Tibial nerve (tissue), 4 donors: ENCODE data around the gene ZDBF2. TPM values are rescaled to one million over a fixed set of nuclear protein-coding genes. Genes with fewer than 3 reads are reported as not detected.

ENCODE experiments used
- DNase-seq, 2 donors: peaks; one replicate each; pipeline ENCODE4 v3.0.0-alpha.2; 2019; ENCODE audit warnings: low spot score in 2 of 2
- H3K27ac ChIP-seq, 4 donors: fragments of 200-600 bp; sonication (generic) in 3 of 4; one replicate each; pipeline ENCODE4 v1.5.1; 2017 to 2019; ENCODE audit warnings: mild to moderate bottlenecking in 1 of 4
- H3K27me3 ChIP-seq, 2 donors: fragments of 200-600 bp; sonication (generic) in 1 of 2; one replicate each; pipeline versions ENCODE4 v1.5.1 to v1.6.0; 2017 to 2019
- H3K36me3 ChIP-seq, 3 donors: fragments of 200-600 bp; sonication (generic); one replicate each; pipeline ENCODE4 v1.5.1; 2018 to 2019
- H3K4me1 ChIP-seq, 4 donors: fragments of 200-600 bp; sonication (generic) in 3 of 4; one replicate each; pipeline ENCODE4 v1.5.1; 2017 to 2019
- H3K4me3 ChIP-seq, 4 donors: fragments of 200-600 bp; sonication (generic) in 3 of 4; one replicate each; pipeline ENCODE4 v1.5.1; 2017 to 2019; ENCODE audit warnings: mild to moderate bottlenecking in 1 of 4, moderate library complexity in 1 of 4
- H3K9me3 ChIP-seq, 4 donors: fragments of 200-600 bp; sonication (generic) in 3 of 4; one replicate each; pipeline ENCODE4 v1.5.1; 2017 to 2019
- CTCF ChIP-seq, 5 experiments: fragments of 200-600 bp in 3 of 5; fragments of 450-650 bp in 2 of 5; sonication (generic) in 3 of 5; IDR thresholded peaks; one replicate each; pipeline ENCODE4 v1.5.1; 2016 to 2019; ENCODE audit warnings: antibody characterized with exemption in 5 of 5, mild to moderate bottlenecking in 3 of 5, moderate library complexity in 2 of 5
- EP300 ChIP-seq, 2 donors: sonication (generic); formaldehyde crosslinking; IDR thresholded peaks; one replicate each; pipeline ENCODE4 v1.6.1; 2017; ENCODE audit warnings: antibody characterized with exemption in 2 of 2, mild to moderate bottlenecking in 1 of 2
- POLR2A ChIP-seq, 2 donors: fragments of 450-650 bp; IDR thresholded peaks; one replicate each; pipeline ENCODE4 v1.6.1; 2017; ENCODE audit warnings: antibody characterized with exemption in 2 of 2, mild to moderate bottlenecking in 2 of 2, moderate library complexity in 2 of 2
- WGBS, 2 donors: methylation state at CpG; one replicate each; pipeline ENCODE4 v1.1.5; 2018; 5-methylcytosine and 5-hydroxymethylcytosine counted together
- total RNA-seq, 4 donors: library from RNA; depleted of rRNA; stranded (reverse); fragments of >200 nt; gene quantifications; one replicate each; pipeline ENCODE4 v1.1.0, GENCODE V29; 2016

The ZDBF2 gene
- total RNA-seq, 4 donors from 2014 or later, result 9.0 to 16.1 (median 13.0) TPM

- WGBS, 2 donors, result 62 to 73% methylated on average over 2 of the region's 2 CpGs
- no peak overlapping the region for H3K4me3 ChIP-seq
Observed at GRCh38 chr2:206245265-206245672, 29.2 kb upstream of the ZDBF2 start.

GRCh38 chr2:206250041-206250897 is 24.2 kb upstream of the ZDBF2 start:
- DNase-seq, result no peak
- H3K4me1 ChIP-seq, result peaks cover 0 to 6% (median 0%) of the 10 kb centered on the region in 4 donors
- no peaks in the 10 kb centered on the region for H3K36me3 ChIP-seq
- peaks cover 0 to 10% (median 0%) of the 10 kb centered on the region in 4 donors for H3K9me3 ChIP-seq
- peak overlapping the region in 3 of 4 donors; percentile 9 to 21 (median 15) for H3K4me3 ChIP-seq
- H3K27me3 ChIP-seq, result peaks cover 0 to 62% of the 10 kb centered on the region in 2 donors
- no peak overlapping the region for H3K27ac ChIP-seq
- no peak for TF ChIP-seq CTCF (IDR thresholded peaks at IDR 0.05)
- TF ChIP-seq POLR2A (IDR thresholded peaks at IDR 0.05), result no peak
- TF ChIP-seq EP300 (IDR thresholded peaks at IDR 0.05), result no peak
- WGBS, 2 donors, result 53 to 54% methylated on average over 45 of the region's 45 CpGs

More at GRCh38 chr2:206245265-206245672, 29.2 kb upstream of the ZDBF2 start:
- Histone ChIP-seq H3K4me1 (no peaks in the 10 kb centered on the region), H3K9me3 (no peaks in the 10 kb centered on the region), H3K36me3 (no peaks in the 10 kb centered on the region), H3K27ac (no peak overlapping the region), H3K27me3 (peaks cover 0 to 15% of the 10 kb centered on the region in 2 donors)
- no peak for DNase-seq
- TF ChIP-seq POLR2A (IDR thresholded peaks at IDR 0.05) (no peak), EP300 (IDR thresholded peaks at IDR 0.05) (no peak), CTCF (IDR thresholded peaks at IDR 0.05) (no peak)

- Histone ChIP-seq H3K4me3 (no peak overlapping the region), H3K4me1 (peaks cover 0 to 6% (median 0%) of the 10 kb centered on the region in 4 donors), H3K36me3 (no peaks in the 10 kb centered on the region), H3K9me3 (peaks cover 0 to 10% (median 0%) of the 10 kb centered on the region in 4 donors), H3K27ac (no peak overlapping the region), H3K27me3 (peaks cover 0 to 89% of the 10 kb centered on the region in 2 donors)
- WGBS, 2 donors, result 51 to 54% methylated on average over 20 of the region's 20 CpGs
- no peak for DNase-seq
- TF ChIP-seq CTCF (IDR thresholded peaks at IDR 0.05) (no peak), POLR2A (IDR thresholded peaks at IDR 0.05) (no peak), EP300 (IDR thresholded peaks at IDR 0.05) (no peak)
Observed at GRCh38 chr2:206253125-206253776, 21.2 kb upstream of the ZDBF2 start.

GRCh38 chr2:206253777-206254166 is 20.7 kb upstream of the ZDBF2 start:
- DNase-seq, result no peak
- Histone ChIP-seq H3K27me3 (peaks cover 0 to 94% of the 10 kb centered on the region in 2 donors), H3K4me3 (no peak overlapping the region), H3K4me1 (peaks cover 0 to 6% (median 0%) of the 10 kb centered on the region in 4 donors), H3K36me3 (no peaks in the 10 kb centered on the region), H3K9me3 (peaks cover 0 to 10% (median 0%) of the 10 kb centered on the region in 4 donors), H3K27ac (no peak overlapping the region)
- TF ChIP-seq CTCF (IDR thresholded peaks at IDR 0.05), result no peak
- no peak for TF ChIP-seq EP300 (IDR thresholded peaks at IDR 0.05)
- no peak for TF ChIP-seq POLR2A (IDR thresholded peaks at IDR 0.05)
- 51 to 56% methylated on average over 5 of the region's 5 CpGs for WGBS, 2 donors

GRCh38 chr2:206255003-206255402 is 19.5 kb upstream of the ZDBF2 start:
- TF ChIP-seq CTCF (IDR thresholded peaks at IDR 0.05), result no peak
- TF ChIP-seq POLR2A (IDR thresholded peaks at IDR 0.05), result no peak
- no peak for TF ChIP-seq EP300 (IDR thresholded peaks at IDR 0.05)
- no peak overlapping the region for H3K27ac ChIP-seq
- peaks cover 0 to 6% (median 0%) of the 10 kb centered on the region in 4 donors for H3K4me1 ChIP-seq
- peaks cover 0 to 10% (median 0%) of the 10 kb centered on the region in 4 donors for H3K9me3 ChIP-seq
- H3K4me3 ChIP-seq, result no peak overlapping the region
- H3K27me3 ChIP-seq, result peaks cover 0 to 94% of the 10 kb centered on the region in 2 donors
- no peak for DNase-seq
- no peaks in the 10 kb centered on the region for H3K36me3 ChIP-seq
- 21 to 26% methylated on average over 2 of the region's 2 CpGs for WGBS, 2 donors
